ENCODE measurements around the gene TLE7. TPM values are rescaled to one million over a fixed set of nuclear protein-coding genes. Genes with fewer than 3 reads are reported as not detected.

Gene TLE7
- total and polyA plus RNA-seq, 2 experiments from 2014 or later = 0.44 to 2.5 TPM

DNA sequence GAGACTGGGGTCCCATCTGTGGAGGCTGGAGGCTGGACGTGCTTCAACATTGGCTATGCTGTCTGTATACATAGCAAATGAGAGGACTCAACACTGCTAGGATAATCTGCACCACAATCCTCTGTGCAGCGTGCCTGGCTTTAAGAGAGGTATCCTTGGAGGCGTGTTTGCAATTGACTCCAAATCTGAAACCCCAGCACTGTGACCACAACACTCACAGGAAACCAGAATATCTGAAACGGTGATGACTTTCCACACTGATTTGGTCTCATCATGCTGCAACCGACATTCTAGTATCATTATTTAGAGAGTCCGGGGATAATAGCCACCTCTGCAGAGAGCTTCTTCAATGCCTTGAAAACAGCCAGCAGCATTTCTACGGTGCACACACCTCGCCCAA lies 35.1 kb downstream of the TLE7 start:
- Mint-ChIP-seq H3K27me3 (ENCODE audit: insufficient read depth, low read depth, poor library complexity) (peaks cover 5% of the 10 kb centered on the region), H3K27ac (no peak overlapping the region)
- no peak for TF ChIP-seq STAT1 (IDR thresholded peaks at IDR 0.05; ENCODE audit: unreplicated experiment)
- TF ChIP-seq EZH2 (IDR thresholded peaks at IDR 0.05; ENCODE audit: low read depth, unreplicated experiment) = no peak
- TF ChIP-seq ZNF331 (CRISPR knock-in tag; IDR thresholded peaks at IDR 0.05; ENCODE audit: low read depth) = no peak
- TF ChIP-seq JUNB (IDR thresholded peaks at IDR 0.05; ENCODE audit: unreplicated experiment) = no peak
- TF ChIP-seq, protein P1, sequence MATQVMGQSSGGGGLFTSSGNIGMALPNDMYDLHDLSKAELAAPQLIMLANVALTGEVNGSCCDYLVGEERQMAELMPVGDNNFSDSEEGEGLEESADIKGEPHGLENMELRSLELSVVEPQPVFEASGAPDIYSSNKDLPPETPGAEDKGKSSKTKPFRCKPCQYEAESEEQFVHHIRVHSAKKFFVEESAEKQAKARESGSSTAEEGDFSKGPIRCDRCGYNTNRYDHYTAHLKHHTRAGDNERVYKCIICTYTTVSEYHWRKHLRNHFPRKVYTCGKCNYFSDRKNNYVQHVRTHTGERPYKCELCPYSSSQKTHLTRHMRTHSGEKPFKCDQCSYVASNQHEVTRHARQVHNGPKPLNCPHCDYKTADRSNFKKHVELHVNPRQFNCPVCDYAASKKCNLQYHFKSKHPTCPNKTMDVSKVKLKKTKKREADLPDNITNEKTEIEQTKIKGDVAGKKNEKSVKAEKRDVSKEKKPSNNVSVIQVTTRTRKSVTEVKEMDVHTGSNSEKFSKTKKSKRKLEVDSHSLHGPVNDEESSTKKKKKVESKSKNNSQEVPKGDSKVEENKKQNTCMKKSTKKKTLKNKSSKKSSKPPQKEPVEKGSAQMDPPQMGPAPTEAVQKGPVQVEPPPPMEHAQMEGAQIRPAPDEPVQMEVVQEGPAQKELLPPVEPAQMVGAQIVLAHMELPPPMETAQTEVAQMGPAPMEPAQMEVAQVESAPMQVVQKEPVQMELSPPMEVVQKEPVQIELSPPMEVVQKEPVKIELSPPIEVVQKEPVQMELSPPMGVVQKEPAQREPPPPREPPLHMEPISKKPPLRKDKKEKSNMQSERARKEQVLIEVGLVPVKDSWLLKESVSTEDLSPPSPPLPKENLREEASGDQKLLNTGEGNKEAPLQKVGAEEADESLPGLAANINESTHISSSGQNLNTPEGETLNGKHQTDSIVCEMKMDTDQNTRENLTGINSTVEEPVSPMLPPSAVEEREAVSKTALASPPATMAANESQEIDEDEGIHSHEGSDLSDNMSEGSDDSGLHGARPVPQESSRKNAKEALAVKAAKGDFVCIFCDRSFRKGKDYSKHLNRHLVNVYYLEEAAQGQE (IDR thresholded peaks at IDR 0.05; ENCODE audit: unreplicated experiment) = no peak
- TF ChIP-seq EZH2phosphoT487 (IDR thresholded peaks at IDR 0.05; ENCODE audit: unreplicated experiment) = no peak
- TF ChIP-seq POLR2AphosphoS5 (IDR thresholded peaks at IDR 0.05; ENCODE audit: low read depth) = no peak
- no peak for TF ChIP-seq NANOG (IDR thresholded peaks at IDR 0.05; ENCODE audit: borderline replicate concordance)
- TF ChIP-seq, protein P2, sequence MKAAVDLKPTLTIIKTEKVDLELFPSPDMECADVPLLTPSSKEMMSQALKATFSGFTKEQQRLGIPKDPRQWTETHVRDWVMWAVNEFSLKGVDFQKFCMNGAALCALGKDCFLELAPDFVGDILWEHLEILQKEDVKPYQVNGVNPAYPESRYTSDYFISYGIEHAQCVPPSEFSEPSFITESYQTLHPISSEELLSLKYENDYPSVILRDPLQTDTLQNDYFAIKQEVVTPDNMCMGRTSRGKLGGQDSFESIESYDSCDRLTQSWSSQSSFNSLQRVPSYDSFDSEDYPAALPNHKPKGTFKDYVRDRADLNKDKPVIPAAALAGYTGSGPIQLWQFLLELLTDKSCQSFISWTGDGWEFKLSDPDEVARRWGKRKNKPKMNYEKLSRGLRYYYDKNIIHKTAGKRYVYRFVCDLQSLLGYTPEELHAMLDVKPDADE (IDR thresholded peaks at IDR 0.05) = no peak
- TF ChIP-seq CREB1 (CRISPR knock-in tag; IDR thresholded peaks at IDR 0.05; ENCODE audit: low read depth) = no peak
- TF ChIP-seq, protein P3, sequence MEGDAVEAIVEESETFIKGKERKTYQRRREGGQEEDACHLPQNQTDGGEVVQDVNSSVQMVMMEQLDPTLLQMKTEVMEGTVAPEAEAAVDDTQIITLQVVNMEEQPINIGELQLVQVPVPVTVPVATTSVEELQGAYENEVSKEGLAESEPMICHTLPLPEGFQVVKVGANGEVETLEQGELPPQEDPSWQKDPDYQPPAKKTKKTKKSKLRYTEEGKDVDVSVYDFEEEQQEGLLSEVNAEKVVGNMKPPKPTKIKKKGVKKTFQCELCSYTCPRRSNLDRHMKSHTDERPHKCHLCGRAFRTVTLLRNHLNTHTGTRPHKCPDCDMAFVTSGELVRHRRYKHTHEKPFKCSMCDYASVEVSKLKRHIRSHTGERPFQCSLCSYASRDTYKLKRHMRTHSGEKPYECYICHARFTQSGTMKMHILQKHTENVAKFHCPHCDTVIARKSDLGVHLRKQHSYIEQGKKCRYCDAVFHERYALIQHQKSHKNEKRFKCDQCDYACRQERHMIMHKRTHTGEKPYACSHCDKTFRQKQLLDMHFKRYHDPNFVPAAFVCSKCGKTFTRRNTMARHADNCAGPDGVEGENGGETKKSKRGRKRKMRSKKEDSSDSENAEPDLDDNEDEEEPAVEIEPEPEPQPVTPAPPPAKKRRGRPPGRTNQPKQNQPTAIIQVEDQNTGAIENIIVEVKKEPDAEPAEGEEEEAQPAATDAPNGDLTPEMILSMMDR (conservative IDR thresholded peaks at IDR 0.05; ENCODE audit: low read depth in 2 of 2) = no peak
- TF ChIP-seq, protein P4, sequence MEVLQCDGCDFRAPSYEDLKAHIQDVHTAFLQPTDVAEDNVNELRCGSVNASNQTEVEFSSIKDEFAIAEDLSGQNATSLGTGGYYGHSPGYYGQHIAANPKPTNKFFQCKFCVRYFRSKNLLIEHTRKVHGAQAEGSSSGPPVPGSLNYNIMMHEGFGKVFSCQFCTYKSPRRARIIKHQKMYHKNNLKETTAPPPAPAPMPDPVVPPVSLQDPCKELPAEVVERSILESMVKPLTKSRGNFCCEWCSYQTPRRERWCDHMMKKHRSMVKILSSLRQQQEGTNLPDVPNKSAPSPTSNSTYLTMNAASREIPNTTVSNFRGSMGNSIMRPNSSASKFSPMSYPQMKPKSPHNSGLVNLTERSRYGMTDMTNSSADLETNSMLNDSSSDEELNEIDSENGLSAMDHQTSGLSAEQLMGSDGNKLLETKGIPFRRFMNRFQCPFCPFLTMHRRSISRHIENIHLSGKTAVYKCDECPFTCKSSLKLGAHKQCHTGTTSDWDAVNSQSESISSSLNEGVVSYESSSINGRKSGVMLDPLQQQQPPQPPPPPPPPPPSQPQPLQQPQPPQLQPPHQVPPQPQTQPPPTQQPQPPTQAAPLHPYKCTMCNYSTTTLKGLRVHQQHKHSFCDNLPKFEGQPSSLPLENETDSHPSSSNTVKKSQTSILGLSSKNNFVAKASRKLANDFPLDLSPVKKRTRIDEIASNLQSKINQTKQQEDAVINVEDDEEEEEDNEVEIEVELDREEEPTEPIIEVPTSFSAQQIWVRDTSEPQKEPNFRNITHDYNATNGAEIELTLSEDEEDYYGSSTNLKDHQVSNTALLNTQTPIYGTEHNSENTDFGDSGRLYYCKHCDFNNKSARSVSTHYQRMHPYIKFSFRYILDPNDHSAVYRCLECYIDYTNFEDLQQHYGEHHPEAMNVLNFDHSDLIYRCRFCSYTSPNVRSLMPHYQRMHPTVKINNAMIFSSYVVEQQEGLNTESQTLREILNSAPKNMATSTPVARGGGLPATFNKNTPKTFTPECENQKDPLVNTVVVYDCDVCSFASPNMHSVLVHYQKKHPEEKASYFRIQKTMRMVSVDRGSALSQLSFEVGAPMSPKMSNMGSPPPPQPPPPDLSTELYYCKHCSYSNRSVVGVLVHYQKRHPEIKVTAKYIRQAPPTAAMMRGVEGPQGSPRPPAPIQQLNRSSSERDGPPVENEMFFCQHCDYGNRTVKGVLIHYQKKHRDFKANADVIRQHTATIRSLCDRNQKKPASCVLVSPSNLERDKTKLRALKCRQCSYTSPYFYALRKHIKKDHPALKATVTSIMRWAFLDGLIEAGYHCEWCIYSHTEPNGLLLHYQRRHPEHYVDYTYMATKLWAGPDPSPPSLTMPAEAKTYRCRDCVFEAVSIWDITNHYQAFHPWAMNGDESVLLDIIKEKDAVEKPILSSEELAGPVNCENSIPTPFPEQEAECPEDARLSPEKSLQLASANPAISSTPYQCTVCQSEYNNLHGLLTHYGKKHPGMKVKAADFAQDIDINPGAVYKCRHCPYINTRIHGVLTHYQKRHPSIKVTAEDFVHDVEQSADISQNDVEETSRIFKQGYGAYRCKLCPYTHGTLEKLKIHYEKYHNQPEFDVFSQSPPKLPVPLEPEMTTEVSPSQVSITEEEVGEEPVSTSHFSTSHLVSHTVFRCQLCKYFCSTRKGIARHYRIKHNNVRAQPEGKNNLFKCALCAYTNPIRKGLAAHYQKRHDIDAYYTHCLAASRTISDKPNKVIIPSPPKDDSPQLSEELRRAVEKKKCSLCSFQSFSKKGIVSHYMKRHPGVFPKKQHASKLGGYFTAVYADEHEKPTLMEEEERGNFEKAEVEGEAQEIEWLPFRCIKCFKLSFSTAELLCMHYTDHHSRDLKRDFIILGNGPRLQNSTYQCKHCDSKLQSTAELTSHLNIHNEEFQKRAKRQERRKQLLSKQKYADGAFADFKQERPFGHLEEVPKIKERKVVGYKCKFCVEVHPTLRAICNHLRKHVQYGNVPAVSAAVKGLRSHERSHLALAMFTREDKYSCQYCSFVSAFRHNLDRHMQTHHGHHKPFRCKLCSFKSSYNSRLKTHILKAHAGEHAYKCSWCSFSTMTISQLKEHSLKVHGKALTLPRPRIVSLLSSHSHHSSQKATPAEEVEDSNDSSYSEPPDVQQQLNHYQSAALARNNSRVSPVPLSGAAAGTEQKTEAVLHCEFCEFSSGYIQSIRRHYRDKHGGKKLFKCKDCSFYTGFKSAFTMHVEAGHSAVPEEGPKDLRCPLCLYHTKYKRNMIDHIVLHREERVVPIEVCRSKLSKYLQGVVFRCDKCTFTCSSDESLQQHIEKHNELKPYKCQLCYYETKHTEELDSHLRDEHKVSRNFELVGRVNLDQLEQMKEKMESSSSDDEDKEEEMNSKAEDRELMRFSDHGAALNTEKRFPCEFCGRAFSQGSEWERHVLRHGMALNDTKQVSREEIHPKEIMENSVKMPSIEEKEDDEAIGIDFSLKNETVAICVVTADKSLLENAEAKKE (CRISPR knock-in tag; IDR thresholded peaks at IDR 0.05) = no peak
- no peak for TF ChIP-seq ZNF114 (CRISPR knock-in tag; IDR thresholded peaks at IDR 0.05)

More for the DNA sequence above, 35.1 kb downstream of the TLE7 start:
- Mint-ChIP-seq H3K4me3 (no peak overlapping the region), H3K9me3 (peaks cover 22% of the 10 kb centered on the region), H3K4me1 (peaks cover 6% of the 10 kb centered on the region), H3K36me3 (ENCODE audit: low read depth) (peaks cover 12% of the 10 kb centered on the region)
- H3K4me1 ChIP-seq (ENCODE audit: insufficient read depth) = peaks cover 8% of the 10 kb centered on the region
- no peaks in the 10 kb centered on the region; the same call in 1 of the 2 replicates for H3K36me3 ChIP-seq (ENCODE audit: insufficient read depth)
- H4K20me1 ChIP-seq (replicated peaks; ENCODE audit: insufficient read depth) = no peaks in the 10 kb centered on the region
- H3K4me3 ChIP-seq = no peak overlapping the region
- no peaks in the 10 kb centered on the region for H3K27me3 ChIP-seq (ENCODE audit: insufficient read depth)
- H3K9me2 ChIP-seq (ENCODE audit: insufficient read depth) = no peaks in the 10 kb centered on the region
- no peaks in the 10 kb centered on the region for H3F3A ChIP-seq (replicated peaks; ENCODE audit: low read depth)
- DNase-seq (ENCODE audit: low spot score) = no peak
- H2AFZ ChIP-seq = no peak overlapping the region
- ATAC-seq = no peak
- H3K4me2 ChIP-seq = no peak overlapping the region
- no peak overlapping the region for H3K27ac ChIP-seq (ENCODE audit: low read depth)
- H3K79me2 ChIP-seq (replicated peaks; ENCODE audit: insufficient read depth) = no peaks in the 10 kb centered on the region

All from GM23338 (cell line).